ENCODE data around the gene SEPTIN8.

Gene SEPTIN8

DNA sequence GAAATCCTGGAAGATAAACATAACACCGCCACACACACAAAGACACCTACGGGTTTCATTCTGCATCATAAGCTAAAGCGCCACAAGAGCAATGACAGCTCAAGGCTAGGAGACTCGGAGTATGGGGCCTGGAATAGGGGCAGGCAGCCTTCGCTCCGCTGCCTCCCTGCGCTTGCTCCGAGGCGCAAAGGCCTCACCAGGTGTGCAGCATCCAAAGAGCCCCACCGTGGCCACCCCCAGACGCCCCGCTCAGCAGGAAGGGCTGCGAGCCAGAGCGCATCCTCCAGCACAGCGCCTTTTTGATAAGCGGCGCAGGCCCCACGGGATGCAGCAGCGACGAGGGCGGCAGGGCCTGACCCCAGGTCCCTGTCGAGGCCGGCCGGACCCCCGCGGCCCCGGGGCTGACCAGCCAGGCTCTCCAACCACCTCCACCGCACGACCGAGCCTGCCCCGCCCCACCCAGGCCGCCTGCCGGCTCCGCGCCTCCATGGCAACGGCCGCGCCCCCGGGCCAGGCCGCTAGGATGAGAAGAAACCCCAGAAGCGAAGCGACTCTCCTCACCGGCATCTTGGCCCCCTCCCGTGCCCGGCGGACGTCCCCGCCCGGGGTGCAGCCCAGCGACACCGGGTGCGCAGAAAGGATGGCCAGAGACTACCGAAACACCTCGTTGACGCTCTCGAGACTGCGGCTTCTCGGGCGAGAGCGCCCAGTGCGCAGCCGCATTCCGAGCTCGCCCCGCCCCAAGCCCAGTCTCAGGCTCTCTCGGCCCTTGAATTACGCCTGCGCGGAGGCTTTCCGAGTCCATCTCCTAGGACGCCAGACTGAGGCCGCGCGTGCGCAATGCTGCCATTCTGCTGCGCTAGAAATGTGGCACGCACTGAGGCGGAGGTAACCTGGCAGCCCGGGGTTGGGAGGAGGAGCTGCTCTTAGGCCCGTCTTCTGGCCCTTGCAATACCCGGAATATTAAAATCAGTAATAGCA, 39.9 kb downstream of the SEPTIN8 start, which contains the start of gene KIF3A:
Gene KIF3A, minus strand, starts transcription at position 694 of the 981 bp plus-strand sequence. Its CDS starts 127 bp downstream, at position 567.
- peaks cover 0 to 11% (median 3%) of the 10 kb centered on the region in 11 experiments; a peak in 5 of 22 replicates for H3K36me3 ChIP-seq
- H3K27ac ChIP-seq: peak within 1 kb of the TSS in 10 of 11 experiments; percentile 30 to 70 (median 52); a peak in 16 of 22 replicates
- peak within 1 kb of the TSS; percentile 66 to 82 (median 80) for H3K9ac ChIP-seq

DNA sequence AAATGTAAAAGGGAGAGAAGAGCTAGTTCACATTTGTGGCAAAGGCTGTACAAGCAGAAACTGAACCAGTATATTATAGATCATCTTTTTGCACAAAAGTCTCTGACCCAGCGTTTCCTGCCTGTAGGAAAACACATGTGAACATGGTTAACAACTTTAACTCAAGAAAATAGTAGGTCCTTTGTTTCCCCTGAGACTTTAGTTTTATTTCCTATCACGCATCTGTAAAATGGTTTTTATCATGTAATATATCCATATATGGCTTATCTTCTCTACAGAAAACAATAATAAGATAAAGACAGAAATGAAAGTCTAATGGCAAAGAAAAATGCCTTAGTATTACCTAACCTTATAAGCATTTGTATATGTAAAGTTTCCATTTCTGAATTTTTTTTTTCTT, 42.4 kb downstream of the SEPTIN8 start:
- Histone ChIP-seq H3K4me2 (no peak overlapping the region), H3K4me1 (peaks cover 7 to 21% (median 15%) of the 10 kb centered on the region in 10 experiments), H4K20me1 (peaks cover 0 to 22% (median 0%) of the 10 kb centered on the region in 11 experiments; a peak in 5 of 22 replicates), H3K9ac (no peak overlapping the region), H3K27ac (no peak overlapping the region), H3K9me3 (replicated peaks in 1 of 11) (no peaks in the 10 kb centered on the region), H3K4me3 (no peak overlapping the region), H3K36me3 (peaks cover 0 to 21% (median 9%) of the 10 kb centered on the region in 11 experiments; a peak in 13 of 22 replicates), H3K27me3 (no peaks in the 10 kb centered on the region)
- no peak for TF ChIP-seq Cebpa-rat (IDR thresholded peaks at IDR 0.05)

More for the DNA sequence above, 39.9 kb downstream of the SEPTIN8 start, which contains the start of gene KIF3A:
- H3K9me3 ChIP-seq (replicated peaks in 1 of 11): peaks cover 1 to 3% (median 2%) of the 10 kb centered on the region in 11 experiments; a peak in 17 of 22 replicates
- H4K20me1 ChIP-seq: peaks cover 0 to 22% (median 0%) of the 10 kb centered on the region in 11 experiments; a peak in 5 of 22 replicates
- H3K4me2 ChIP-seq: peak within 1 kb of the TSS; percentile 82 to 98 (median 91)
- H3K4me1 ChIP-seq: peaks cover 6 to 21% (median 15%) of the 10 kb centered on the region in 10 experiments
- no peaks in the 10 kb centered on the region for H3K27me3 ChIP-seq
- no peak for TF ChIP-seq Cebpa-rat (IDR thresholded peaks at IDR 0.05)
- peak within 1 kb of the TSS; percentile 70 to 89 (median 77) for H3K4me3 ChIP-seq

DNA sequence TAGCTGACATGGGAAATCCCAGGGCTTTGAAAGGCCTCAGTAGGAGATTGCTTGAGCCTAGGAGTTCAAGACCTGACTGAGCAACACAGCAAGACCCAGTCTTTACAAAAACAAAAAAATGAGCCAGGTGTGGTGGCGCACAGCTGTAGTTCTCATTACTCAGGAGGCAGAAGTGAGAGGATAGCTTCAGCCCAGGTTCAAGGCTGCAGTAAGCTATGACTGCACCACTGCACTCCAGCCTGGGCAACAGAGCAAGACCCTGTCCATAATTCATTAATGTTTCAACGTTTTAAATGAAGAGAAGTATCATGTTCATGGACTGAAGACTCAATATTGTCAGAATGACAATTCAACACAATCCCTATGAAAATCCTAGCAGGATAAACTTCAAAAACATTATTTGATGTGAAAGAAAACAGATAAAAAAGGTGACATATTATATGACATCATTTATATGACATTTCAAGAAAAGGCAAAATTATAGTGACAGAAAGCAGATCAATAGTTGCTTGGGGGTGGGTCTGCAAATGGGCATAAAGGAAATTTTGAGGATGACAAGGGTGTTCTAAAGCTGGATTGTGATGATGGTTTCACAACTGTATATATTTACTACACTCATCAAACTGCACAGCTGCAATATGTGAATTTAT, 43.4 kb downstream of the SEPTIN8 start:
- H3K36me3 ChIP-seq: peaks cover 0 to 21% (median 9%) of the 10 kb centered on the region in 11 experiments; a peak in 13 of 22 replicates
- peaks cover 11 to 21% (median 15%) of the 10 kb centered on the region in 10 experiments for H3K4me1 ChIP-seq
- H4K20me1 ChIP-seq: peaks cover 0 to 22% (median 0%) of the 10 kb centered on the region in 11 experiments; a peak in 5 of 22 replicates
- TF ChIP-seq Cebpa-rat (IDR thresholded peaks at IDR 0.05): no peak
- no peaks in the 10 kb centered on the region for H3K27me3 ChIP-seq
- no peaks in the 10 kb centered on the region for H3K9me3 ChIP-seq (replicated peaks in 1 of 11)
- H3K4me2 ChIP-seq: no peak overlapping the region
- no peak overlapping the region for H3K4me3 ChIP-seq
- no peak overlapping the region for H3K9ac ChIP-seq
- H3K27ac ChIP-seq: no peak overlapping the region

DNA sequence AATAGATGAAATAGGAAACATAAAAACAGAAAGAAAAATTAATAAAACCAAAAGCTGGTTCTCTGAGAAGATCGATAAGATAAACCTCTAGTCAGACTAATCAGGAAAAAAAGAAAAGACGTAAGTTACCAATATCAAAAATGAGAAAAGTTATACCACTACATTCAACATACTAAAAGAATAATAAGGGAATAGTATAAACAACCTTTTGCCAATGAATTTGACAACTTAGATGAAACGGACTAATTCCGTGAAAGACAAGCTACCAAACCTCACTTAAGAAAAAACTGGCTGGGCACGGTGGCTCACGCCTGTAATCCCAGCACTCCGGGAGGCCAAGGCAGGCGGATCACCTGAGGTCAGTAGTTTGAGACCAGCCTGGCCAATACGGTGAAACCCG, 47.1 kb downstream of the SEPTIN8 start:
- H3K9me3 ChIP-seq (replicated peaks in 1 of 11): no peaks in the 10 kb centered on the region
- H4K20me1 ChIP-seq: peaks cover 0 to 3% (median 0%) of the 10 kb centered on the region in 11 experiments; a peak in 3 of 22 replicates
- no peak overlapping the region for H3K27ac ChIP-seq
- no peak overlapping the region for H3K4me3 ChIP-seq
- no peak for TF ChIP-seq Cebpa-rat (IDR thresholded peaks at IDR 0.05)
- no peak overlapping the region for H3K4me2 ChIP-seq
- no peaks in the 10 kb centered on the region for H3K27me3 ChIP-seq
- 0 out of 20 replicates have a peak, but pooled peaks cover 0 to 6% (median 0%) of the 10 kb centered on the region in 10 experiments for H3K4me1 ChIP-seq
- no peak overlapping the region for H3K9ac ChIP-seq
- H3K36me3 ChIP-seq: peaks cover 7 to 37% (median 13%) of the 10 kb centered on the region in 11 experiments; a peak in 19 of 22 replicates

DNA sequence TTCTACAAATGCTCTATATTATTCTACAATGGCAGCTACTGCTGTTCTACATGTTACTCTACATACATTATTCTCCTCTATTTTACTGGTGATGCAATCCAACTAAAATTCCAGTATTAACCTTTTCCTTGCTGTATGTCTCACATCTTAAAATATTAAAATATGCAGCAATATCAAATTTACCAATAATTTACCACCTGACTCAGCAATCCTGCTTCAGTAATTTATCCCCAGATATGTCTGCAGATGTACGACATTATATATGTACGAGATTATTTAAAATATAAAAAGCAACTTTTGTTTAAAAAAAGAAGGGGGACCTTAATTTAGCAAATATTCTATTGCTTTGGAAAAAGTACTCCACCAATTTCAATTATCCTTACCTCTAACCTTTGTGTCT, 51.3 kb downstream of the SEPTIN8 start:
- no peak overlapping the region for H3K9ac ChIP-seq
- no peak overlapping the region for H3K4me2 ChIP-seq
- no peak overlapping the region for H3K4me3 ChIP-seq
- H3K27ac ChIP-seq: no peak overlapping the region
- no peak for TF ChIP-seq Cebpa-rat (IDR thresholded peaks at IDR 0.05)
- no peaks in the 10 kb centered on the region for H3K9me3 ChIP-seq (replicated peaks in 1 of 11)
- peaks cover 0 to 3% (median 0%) of the 10 kb centered on the region in 11 experiments; a peak in 1 of 22 replicates for H4K20me1 ChIP-seq
- peaks cover 5 to 44% (median 15%) of the 10 kb centered on the region in 11 experiments; a peak in 19 of 22 replicates for H3K36me3 ChIP-seq
- H3K27me3 ChIP-seq: no peaks in the 10 kb centered on the region
- 0 out of 20 replicates have a peak, but pooled peaks cover 0 to 6% (median 0%) of the 10 kb centered on the region in 10 experiments for H3K4me1 ChIP-seq

DNA sequence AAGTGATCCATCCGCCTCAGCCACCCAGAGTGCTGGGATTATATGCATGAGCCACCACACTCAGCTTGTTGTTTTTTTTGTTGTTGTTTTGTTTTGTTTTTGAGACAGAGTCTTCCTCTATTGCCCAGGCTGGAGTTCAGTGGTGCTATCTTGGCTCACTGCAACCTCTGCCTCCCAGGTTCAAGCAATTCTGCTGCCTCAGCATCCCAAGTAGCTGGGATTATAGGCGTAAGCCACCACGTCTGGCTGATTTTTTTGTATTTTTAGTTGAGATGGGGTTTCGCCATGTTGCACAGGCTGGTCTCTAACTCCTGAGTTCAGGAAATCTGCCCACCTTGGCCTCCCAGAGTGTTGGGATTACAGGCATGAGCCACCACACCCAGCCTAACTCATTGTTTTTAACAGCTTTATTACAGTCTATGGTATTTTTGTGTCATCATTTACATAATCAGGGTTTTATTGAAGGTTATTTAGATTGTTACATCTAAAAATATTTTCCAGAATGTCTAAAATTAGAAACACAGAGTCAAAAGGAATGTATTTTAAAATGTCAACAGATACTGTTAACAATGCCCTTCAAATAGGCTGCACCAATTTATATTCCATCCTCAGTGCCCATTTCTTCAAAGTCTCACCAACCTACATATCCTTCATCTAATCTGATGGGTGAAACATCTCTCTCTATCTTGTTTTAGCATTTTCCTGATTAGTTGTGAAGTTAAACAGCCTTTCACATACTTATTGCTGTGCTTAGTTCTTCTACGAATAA, 58.3 kb downstream of the SEPTIN8 start:
- H3K27ac ChIP-seq: no peak overlapping the region
- no peaks in the 10 kb centered on the region for H3K4me1 ChIP-seq
- TF ChIP-seq Cebpa-rat (IDR thresholded peaks at IDR 0.05): no peak
- no peak overlapping the region for H3K9ac ChIP-seq
- no peaks in the 10 kb centered on the region for H3K27me3 ChIP-seq
- peaks cover 0 to 32% (median 16%) of the 10 kb centered on the region in 11 experiments; a peak in 11 of 22 replicates for H3K36me3 ChIP-seq
- H3K4me3 ChIP-seq: no peak overlapping the region
- no peak overlapping the region for H3K4me2 ChIP-seq
- H4K20me1 ChIP-seq: no peaks in the 10 kb centered on the region
- no peaks in the 10 kb centered on the region for H3K9me3 ChIP-seq (replicated peaks in 1 of 11)

DNA sequence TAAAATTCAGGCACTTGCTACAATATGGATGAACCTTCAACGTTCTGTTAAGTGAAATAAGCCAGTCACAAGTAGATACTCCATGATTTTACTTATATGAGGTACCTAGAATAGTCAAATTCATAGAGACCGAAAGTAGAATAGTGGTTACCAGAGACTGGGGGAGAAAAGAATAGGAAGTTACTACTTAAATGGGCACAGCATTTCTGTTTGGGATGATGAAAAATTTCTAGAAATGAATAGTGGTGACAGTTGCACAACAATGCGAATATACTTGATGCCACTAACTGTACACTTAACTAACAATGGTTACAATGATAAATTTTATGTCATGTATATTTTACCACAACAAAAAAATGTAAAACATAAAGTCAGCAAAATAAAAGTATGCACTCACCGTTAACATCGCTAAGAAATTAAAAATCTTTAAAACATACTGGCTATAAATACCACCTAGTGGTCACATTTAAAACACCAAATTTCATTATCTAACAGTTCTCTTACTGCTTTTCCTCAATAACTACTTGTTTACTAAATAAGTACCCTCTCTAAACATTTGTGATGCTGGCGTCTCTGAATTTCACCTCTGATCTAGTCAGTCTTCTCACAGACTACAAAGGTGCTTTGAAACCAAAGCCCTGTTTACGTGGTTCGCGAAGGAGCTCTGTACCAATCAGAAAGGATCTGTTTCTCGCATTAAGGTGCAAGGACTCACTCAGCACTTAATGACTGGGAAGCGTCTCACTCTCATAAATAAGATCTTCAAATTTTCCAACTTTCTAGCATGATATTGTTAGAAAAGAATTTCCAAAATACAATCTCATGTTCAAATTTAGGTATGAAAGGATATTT, 62.4 kb downstream of the SEPTIN8 start:
- Histone ChIP-seq H3K9ac (no peak overlapping the region), H3K4me3 (no peak overlapping the region), H3K9me3 (replicated peaks in 1 of 11) (no peaks in the 10 kb centered on the region), H3K27me3 (no peaks in the 10 kb centered on the region), H3K36me3 (peaks cover 0 to 12% (median 8%) of the 10 kb centered on the region in 11 experiments; a peak in 9 of 22 replicates), H3K4me2 (no peak overlapping the region), H3K4me1 (no peaks in the 10 kb centered on the region), H3K27ac (no peak overlapping the region), H4K20me1 (no peaks in the 10 kb centered on the region)
- TF ChIP-seq Cebpa-rat (IDR thresholded peaks at IDR 0.05): no peak
